HEK293 (cell line): ENCODE results near the gene LAMA4.

ENCODE experiments used
- CTCF ChIA-PET: fragments of 350-600 bp; formaldehyde crosslinking; extraction: SDS; loops from one replicate; lab custom pipeline; 2021; ENCODE audit warnings: antibody characterized with exemption; lab: Yijun Ruan, JAX
- POLR2A ChIA-PET: fragments of 300-600 bp; formaldehyde crosslinking; extraction: SDS; loops from one replicate; lab custom pipeline; 2020; ENCODE audit warnings: antibody characterized with exemption, inconsistent platforms; lab: Yijun Ruan, JAX
- H3K27ac ChIP-seq: fragments of 200-500 bp; sonication (Bioruptor generic); 2 replicates; pipeline ENCODE4 v1.5.1; 2014; ENCODE audit warnings: low read depth, low read length, control low read depth, inconsistent platforms; ENCODE audit errors: extremely low read depth
- H3K36me3 ChIP-seq, 2 experiments: fragments of 200-500 bp in 1 of 2; sonication (Bioruptor generic) in 1 of 2; 1 replicate in 1 of 2; 2 replicates in 1 of 2; pipeline ENCODE4 v1.5.1; 2014 to 2017; ENCODE audit warnings: inconsistent platforms in 2 of 2, low read length in 2 of 2; ENCODE audit not compliant: control insufficient read depth in 2 of 2, insufficient read depth in 1 of 2
- H3K4me1 ChIP-seq: fragments of 200-500 bp; sonication (Bioruptor generic); 2 replicates; pipeline ENCODE4 v1.5.1; 2014; ENCODE audit warnings: mild to moderate bottlenecking, low read length, inconsistent platforms; ENCODE audit not compliant: control insufficient read depth, insufficient read depth
- H3K4me3 ChIP-seq: 2 replicates; pipeline ENCODE4 v1.5.1; 2011; ENCODE audit warnings: low read depth, mild to moderate bottlenecking, control low read depth, low read length, moderate library complexity
- H3K9me3 ChIP-seq: fragments of 200-500 bp; sonication (Bioruptor generic); 2 replicates; pipeline ENCODE4 v1.5.1; 2014; ENCODE audit warnings: low read depth, low read length, inconsistent platforms; ENCODE audit not compliant: control insufficient read depth, insufficient read depth
- BCL6B ChIP-seq: fragments of 450-650 bp; formaldehyde crosslinking; IDR thresholded peaks from 2 replicates; pipeline ENCODE4 v1.5.1; 2017; ENCODE audit warnings: missing biosample characterization, missing genetic modification characterization
- PRDM4 ChIP-seq: fragments of 450-650 bp; formaldehyde crosslinking; IDR thresholded peaks from 2 replicates; pipeline ENCODE4 v1.5.1; 2017; ENCODE audit warnings: missing biosample characterization, missing genetic modification characterization
- ZBTB17 ChIP-seq: fragments of 450-650 bp; formaldehyde crosslinking; IDR thresholded peaks from 2 replicates; pipeline ENCODE4 v1.5.1; 2016; ENCODE audit warnings: missing biosample characterization, missing genetic modification characterization
- ZBTB21 ChIP-seq: fragments of 450-650 bp; formaldehyde crosslinking; IDR thresholded peaks from 2 replicates; pipeline ENCODE4 v1.5.1; 2017; ENCODE audit warnings: missing biosample characterization, missing genetic modification characterization
- ZBTB8A ChIP-seq: fragments of 450-650 bp; formaldehyde crosslinking; IDR thresholded peaks from 2 replicates; pipeline ENCODE4 v1.5.1; 2016; ENCODE audit warnings: missing biosample characterization, missing genetic modification characterization
- ZNF169 ChIP-seq: fragments of 450-650 bp; formaldehyde crosslinking; IDR thresholded peaks from 2 replicates; pipeline ENCODE4 v1.5.1; 2016; ENCODE audit warnings: missing biosample characterization, missing genetic modification characterization
- ZNF239 ChIP-seq: fragments of 450-650 bp; formaldehyde crosslinking; IDR thresholded peaks from 2 replicates; pipeline ENCODE4 v1.5.1; 2016; ENCODE audit warnings: missing biosample characterization, missing genetic modification characterization
- ZNF24 ChIP-seq: fragments of 450-650 bp; formaldehyde crosslinking; IDR thresholded peaks from 2 replicates; pipeline ENCODE4 v1.5.1; 2016; ENCODE audit warnings: missing biosample characterization, missing genetic modification characterization
- ZNF394 ChIP-seq: fragments of 450-650 bp; formaldehyde crosslinking; IDR thresholded peaks from 2 replicates; pipeline ENCODE4 v1.5.1; 2016; ENCODE audit warnings: missing biosample characterization, missing genetic modification characterization, mild to moderate bottlenecking, moderate library complexity, borderline replicate concordance
- ZNF514 ChIP-seq: fragments of 450-650 bp; formaldehyde crosslinking; IDR thresholded peaks from 2 replicates; pipeline ENCODE4 v1.5.1; 2016; ENCODE audit warnings: missing biosample characterization, missing genetic modification characterization
- ZNF560 ChIP-seq: fragments of 450-650 bp; formaldehyde crosslinking; IDR thresholded peaks from 2 replicates; pipeline ENCODE4 v1.5.1; 2017; ENCODE audit warnings: missing biosample characterization, missing genetic modification characterization, borderline replicate concordance
- ZNF561 ChIP-seq: fragments of 450-650 bp; IDR thresholded peaks from 2 replicates; pipeline ENCODE4 v1.5.1; 2018; ENCODE audit warnings: missing biosample characterization, missing genetic modification characterization, borderline replicate concordance
- ZNF623 ChIP-seq: fragments of 450-650 bp; formaldehyde crosslinking; IDR thresholded peaks from 2 replicates; pipeline ENCODE4 v1.5.1; 2016; ENCODE audit warnings: missing biosample characterization, missing genetic modification characterization
- ZNF677 ChIP-seq: fragments of 450-650 bp; IDR thresholded peaks from 2 replicates; pipeline ENCODE4 v1.5.0; 2018; ENCODE audit warnings: missing biosample characterization, mild to moderate bottlenecking, missing genetic modification characterization, moderate library complexity
- TF ChIP-seq, protein P1 (sequence below): fragments of 450-650 bp; formaldehyde crosslinking; IDR thresholded peaks from 2 replicates; pipeline ENCODE4 v1.5.1; 2016; ENCODE audit warnings: missing biosample characterization, missing genetic modification characterization, borderline replicate concordance
- TF ChIP-seq, protein P2 (sequence below): fragments of 450-650 bp; formaldehyde crosslinking; IDR thresholded peaks from 2 replicates; pipeline ENCODE4 v1.5.1; 2017; ENCODE audit warnings: missing biosample characterization, mild to moderate bottlenecking, missing genetic modification characterization, moderate library complexity

Gene LAMA4

GRCh38 chr6:112259337-112259675, 4.9 kb upstream of the LAMA4 start:
- ChIA-PET CTCF (interaction anchor here (0.6 to 2.0 kb wide), 3 partner anchors 9 to 79 kb away, joined by 5 to 12 read pairs (median 9); no protein-coding TSS in a partner anchor), POLR2A (no interaction called here)

GRCh38 chr6:112258642-112259336, 4.4 kb upstream of the LAMA4 start:
- ChIA-PET CTCF (interaction anchor here (0.6 to 2.0 kb wide), 4 partner anchors 11 to 78 kb away, joined by 3 to 12 read pairs (median 6); no protein-coding TSS in a partner anchor), POLR2A (no interaction called here)
- TF ChIP-seq ZNF677 (tag by site-specific recombination) = no peak
- TF ChIP-seq ZNF561 (tag by site-specific recombination) = no peak
- TF ChIP-seq ZNF514 (tag by site-specific recombination) = no peak
- TF ChIP-seq PRDM4 (tag by site-specific recombination) = no peak
- TF ChIP-seq BCL6B (tag by site-specific recombination) = no peak
- TF ChIP-seq ZNF169 = no peak
- TF ChIP-seq ZNF623 (tag by site-specific recombination) = no peak
- Histone ChIP-seq H3K27ac (no peak overlapping the region), H3K4me1 (peaks cover 9% of the 10 kb centered on the region), H3K4me3 (no peak overlapping the region), H3K36me3 (no peaks in the 10 kb centered on the region), H3K9me3 (no peaks in the 10 kb centered on the region)

More at GRCh38 chr6:112259337-112259675, 4.9 kb upstream of the LAMA4 start:
- no peaks in the 10 kb centered on the region for H3K9me3 ChIP-seq
- no peak overlapping the region for H3K4me3 ChIP-seq
- H3K27ac ChIP-seq = no peak overlapping the region
- TF ChIP-seq, protein P1, sequence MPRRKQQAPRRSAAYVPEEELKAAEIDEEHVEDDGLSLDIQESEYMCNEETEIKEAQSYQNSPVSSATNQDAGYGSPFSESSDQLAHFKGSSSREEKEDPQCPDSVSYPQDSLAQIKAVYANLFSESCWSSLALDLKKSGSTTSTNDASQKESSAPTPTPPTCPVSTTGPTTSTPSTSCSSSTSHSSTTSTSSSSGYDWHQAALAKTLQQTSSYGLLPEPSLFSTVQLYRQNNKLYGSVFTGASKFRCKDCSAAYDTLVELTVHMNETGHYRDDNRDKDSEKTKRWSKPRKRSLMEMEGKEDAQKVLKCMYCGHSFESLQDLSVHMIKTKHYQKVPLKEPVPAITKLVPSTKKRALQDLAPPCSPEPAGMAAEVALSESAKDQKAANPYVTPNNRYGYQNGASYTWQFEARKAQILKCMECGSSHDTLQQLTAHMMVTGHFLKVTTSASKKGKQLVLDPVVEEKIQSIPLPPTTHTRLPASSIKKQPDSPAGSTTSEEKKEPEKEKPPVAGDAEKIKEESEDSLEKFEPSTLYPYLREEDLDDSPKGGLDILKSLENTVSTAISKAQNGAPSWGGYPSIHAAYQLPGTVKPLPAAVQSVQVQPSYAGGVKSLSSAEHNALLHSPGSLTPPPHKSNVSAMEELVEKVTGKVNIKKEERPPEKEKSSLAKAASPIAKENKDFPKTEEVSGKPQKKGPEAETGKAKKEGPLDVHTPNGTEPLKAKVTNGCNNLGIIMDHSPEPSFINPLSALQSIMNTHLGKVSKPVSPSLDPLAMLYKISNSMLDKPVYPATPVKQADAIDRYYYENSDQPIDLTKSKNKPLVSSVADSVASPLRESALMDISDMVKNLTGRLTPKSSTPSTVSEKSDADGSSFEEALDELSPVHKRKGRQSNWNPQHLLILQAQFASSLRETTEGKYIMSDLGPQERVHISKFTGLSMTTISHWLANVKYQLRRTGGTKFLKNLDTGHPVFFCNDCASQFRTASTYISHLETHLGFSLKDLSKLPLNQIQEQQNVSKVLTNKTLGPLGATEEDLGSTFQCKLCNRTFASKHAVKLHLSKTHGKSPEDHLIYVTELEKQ (tag by site-specific recombination) = no peak
- TF ChIP-seq ZBTB21 (tag by site-specific recombination) (no peak), ZBTB8A (tag by site-specific recombination) (no peak), ZNF560 (no peak), ZNF394 (tag by site-specific recombination) (no peak), ZNF24 (tag by site-specific recombination) (no peak), ZNF239 (tag by site-specific recombination) (no peak), ZBTB17 (tag by site-specific recombination) (no peak)
- TF ChIP-seq, protein P2, sequence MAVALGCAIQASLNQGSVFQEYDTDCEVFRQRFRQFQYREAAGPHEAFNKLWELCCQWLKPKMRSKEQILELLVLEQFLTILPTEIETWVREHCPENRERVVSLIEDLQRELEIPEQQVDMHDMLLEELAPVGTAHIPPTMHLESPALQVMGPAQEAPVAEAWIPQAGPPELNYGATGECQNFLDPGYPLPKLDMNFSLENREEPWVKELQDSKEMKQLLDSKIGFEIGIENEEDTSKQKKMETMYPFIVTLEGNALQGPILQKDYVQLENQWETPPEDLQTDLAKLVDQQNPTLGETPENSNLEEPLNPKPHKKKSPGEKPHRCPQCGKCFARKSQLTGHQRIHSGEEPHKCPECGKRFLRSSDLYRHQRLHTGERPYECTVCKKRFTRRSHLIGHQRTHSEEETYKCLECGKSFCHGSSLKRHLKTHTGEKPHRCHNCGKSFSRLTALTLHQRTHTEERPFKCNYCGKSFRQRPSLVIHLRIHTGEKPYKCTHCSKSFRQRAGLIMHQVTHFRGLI (tag by site-specific recombination) = no peak
- peaks cover 9% of the 10 kb centered on the region for H3K4me1 ChIP-seq
- H3K36me3 ChIP-seq = no peaks in the 10 kb centered on the region
